GM18526 (cell line): ENCODE measurements around the gene CDKN1C.

Source experiments
- POLR2A ChIP-seq: IDR thresholded peaks from 3 replicates; pipeline ENCODE4 v1.6.1; 2011; ENCODE audit not compliant: insufficient read length; ENCODE audit errors: extremely low read depth

CDKN1C gene

GRCh38 chr11:2855162-2855561 lies 30.4 kb downstream of the CDKN1C start:
- no peak for TF ChIP-seq POLR2A

GRCh38 chr11:2853997-2854560 lies 31.5 kb downstream of the CDKN1C start:
- no peak for TF ChIP-seq POLR2A

- TF ChIP-seq POLR2A = no peak
Measured at GRCh38 chr11:2853401-2853800, 32.2 kb downstream of the CDKN1C start.

GRCh38 chr11:2849994-2850770 lies 35.4 kb downstream of the CDKN1C start:
- no peak for TF ChIP-seq POLR2A

- TF ChIP-seq POLR2A = no peak
Measured at GRCh38 chr11:2848497-2848896, 37.1 kb downstream of the CDKN1C start.

- TF ChIP-seq POLR2A = no peak
Measured at GRCh38 chr11:2847561-2847960, 38.0 kb downstream of the CDKN1C start.

GRCh38 chr11:2846470-2846869 lies 39.1 kb downstream of the CDKN1C start:
- TF ChIP-seq POLR2A = no peak

GRCh38 chr11:2846056-2846455 lies 39.5 kb downstream of the CDKN1C start:
- TF ChIP-seq POLR2A = no peak

- TF ChIP-seq POLR2A = no peak
Measured at GRCh38 chr11:2844996-2845395, 40.6 kb downstream of the CDKN1C start.

- TF ChIP-seq POLR2A = no peak
Measured at GRCh38 chr11:2844116-2844842, 41.3 kb downstream of the CDKN1C start.

GRCh38 chr11:2843551-2843950 lies 42.0 kb downstream of the CDKN1C start:
- TF ChIP-seq POLR2A = no peak

- TF ChIP-seq POLR2A = no peak
Measured at GRCh38 chr11:2842876-2843275, 42.7 kb downstream of the CDKN1C start.

- TF ChIP-seq POLR2A = no peak
Measured at GRCh38 chr11:2841411-2842190, 44.0 kb downstream of the CDKN1C start.

GRCh38 chr11:2839395-2839943 lies 46.1 kb downstream of the CDKN1C start:
- TF ChIP-seq POLR2A = no peak

- no peak for TF ChIP-seq POLR2A
Measured at GRCh38 chr11:2838676-2839294, 46.8 kb downstream of the CDKN1C start.
